Measurements from ENCODE around the gene DNAJC7.

DNA sequence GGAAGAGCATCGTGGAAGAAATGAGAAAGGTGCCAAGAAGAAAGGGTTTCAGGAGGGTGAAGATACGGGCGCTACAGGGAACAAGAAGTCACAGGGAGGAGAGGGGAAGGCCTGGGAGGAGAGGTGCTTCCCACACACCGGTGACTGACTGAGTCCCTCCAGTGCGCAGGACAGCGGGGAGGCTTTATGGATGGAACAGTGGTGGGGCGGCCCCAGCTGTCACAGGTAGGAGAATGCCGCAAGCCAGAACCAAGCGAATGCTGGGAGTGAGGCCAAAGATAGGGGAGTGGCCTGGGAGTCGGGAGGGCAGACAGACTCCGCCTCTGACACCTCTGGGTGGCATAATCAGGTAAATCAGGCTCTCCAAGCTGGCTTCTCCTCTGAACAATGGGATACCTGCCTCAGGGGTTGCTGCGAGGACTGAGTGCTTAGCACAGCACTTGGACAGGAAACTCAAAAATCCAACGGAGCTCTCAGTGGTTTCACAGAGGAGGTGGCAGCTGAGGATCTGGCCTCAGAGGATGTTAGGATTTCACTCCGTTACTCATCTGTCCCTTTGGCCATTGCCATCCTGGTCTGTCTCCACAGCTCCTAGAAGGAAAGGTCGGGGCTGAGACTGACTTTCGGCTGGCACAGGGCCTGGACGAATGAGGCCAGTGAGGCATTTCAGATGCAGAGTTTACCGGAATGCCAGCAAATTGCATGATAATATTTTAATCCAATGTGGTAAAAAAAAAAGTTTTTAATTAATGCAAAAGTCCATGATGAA lies 51.4 kb downstream of the DNAJC7 start:
- TF ChIP-seq, protein P1, sequence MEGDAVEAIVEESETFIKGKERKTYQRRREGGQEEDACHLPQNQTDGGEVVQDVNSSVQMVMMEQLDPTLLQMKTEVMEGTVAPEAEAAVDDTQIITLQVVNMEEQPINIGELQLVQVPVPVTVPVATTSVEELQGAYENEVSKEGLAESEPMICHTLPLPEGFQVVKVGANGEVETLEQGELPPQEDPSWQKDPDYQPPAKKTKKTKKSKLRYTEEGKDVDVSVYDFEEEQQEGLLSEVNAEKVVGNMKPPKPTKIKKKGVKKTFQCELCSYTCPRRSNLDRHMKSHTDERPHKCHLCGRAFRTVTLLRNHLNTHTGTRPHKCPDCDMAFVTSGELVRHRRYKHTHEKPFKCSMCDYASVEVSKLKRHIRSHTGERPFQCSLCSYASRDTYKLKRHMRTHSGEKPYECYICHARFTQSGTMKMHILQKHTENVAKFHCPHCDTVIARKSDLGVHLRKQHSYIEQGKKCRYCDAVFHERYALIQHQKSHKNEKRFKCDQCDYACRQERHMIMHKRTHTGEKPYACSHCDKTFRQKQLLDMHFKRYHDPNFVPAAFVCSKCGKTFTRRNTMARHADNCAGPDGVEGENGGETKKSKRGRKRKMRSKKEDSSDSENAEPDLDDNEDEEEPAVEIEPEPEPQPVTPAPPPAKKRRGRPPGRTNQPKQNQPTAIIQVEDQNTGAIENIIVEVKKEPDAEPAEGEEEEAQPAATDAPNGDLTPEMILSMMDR (conservative IDR thresholded peaks at IDR 0.05; ENCODE audit: low read depth, low read length): no peak
- TF ChIP-seq EZH2phosphoT487 (IDR thresholded peaks at IDR 0.05; ENCODE audit: borderline replicate concordance, low read length) (no peak), EZH2 (IDR thresholded peaks at IDR 0.05; ENCODE audit: low read length, unreplicated experiment) (no peak)

Measured in PC-3 (cell line).